ENCODE measurements around the gene RNGTT.

DNA sequence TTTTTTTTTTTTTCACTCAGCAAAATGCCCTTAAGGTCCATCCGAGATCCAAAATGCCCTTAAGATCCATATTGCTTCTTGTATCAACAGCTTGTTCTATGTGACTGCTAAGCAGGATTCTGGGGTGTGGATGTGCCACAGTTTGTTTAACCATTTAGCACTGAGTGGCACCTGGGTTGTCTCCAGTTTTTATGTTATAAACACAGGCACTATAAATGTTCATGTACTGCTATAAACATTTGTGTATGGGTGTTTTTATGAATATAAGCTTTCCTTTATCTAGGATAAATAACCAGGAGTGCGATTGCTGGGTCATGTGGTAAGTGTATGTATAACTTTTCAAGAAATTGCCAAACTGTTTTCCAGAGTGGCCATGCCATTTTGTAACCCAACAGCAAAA is 386.0 kb downstream of the RNGTT start:
- TF ChIP-seq CTCF (conservative IDR thresholded peaks at IDR 0.05) (no peak), EZH2 (IDR thresholded peaks at IDR 0.05; ENCODE audit: low read depth) (no peak)
